GM18870 (cell line): Measurements from ENCODE around the gene INTS11.
A peak's percentile ranks its signal among the peaks of the same experiment; 100 is the strongest.
"Not testable (repeated sequence)": the region's sequence is repeated elsewhere in the genome, so short reads cannot be mapped to it uniquely, and the experiment has no call there.

Experiments used
- ATAC-seq: cut with Tn5 transposase; IDR thresholded peaks from one replicate; pipeline ENCODE4 v1.9.1; 2021; ENCODE audit warnings: moderate library complexity; ENCODE audit not compliant: unreplicated experiment

The INTS11 gene

DNA sequence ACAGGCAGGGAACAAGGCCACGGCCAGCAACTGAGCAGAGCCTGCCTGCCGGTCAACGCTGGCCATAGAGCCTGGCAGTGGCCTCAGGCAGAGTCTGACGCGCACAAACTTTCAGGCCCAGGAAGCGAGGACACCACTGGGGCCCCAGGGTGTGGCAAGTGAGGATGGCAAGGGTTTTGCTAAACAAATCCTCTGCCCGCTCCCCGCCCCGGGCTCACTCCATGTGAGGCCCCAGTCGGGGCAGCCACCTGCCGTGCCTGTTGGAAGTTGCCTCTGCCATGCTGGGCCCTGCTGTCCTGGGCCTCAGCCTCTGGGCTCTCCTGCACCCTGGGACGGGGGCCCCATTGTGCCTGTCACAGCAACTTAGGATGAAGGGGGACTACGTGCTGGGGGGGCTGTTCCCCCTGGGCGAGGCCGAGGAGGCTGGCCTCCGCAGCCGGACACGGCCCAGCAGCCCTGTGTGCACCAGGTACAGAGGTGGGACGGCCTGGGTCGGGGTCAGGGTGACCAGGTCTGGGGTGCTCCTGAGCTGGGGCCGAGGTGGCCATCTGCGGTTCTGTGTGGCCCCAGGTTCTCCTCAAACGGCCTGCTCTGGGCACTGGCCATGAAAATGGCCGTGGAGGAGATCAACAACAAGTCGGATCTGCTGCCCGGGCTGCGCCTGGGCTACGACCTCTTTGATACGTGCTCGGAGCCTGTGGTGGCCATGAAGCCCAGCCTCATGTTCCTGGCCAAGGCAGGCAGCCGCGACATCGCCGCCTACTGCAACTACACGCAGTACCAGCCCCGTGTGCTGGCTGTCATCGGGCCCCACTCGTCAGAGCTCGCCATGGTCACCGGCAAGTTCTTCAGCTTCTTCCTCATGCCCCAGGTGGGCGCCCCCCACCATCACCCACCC is 6.9 kb upstream of the INTS11 start, which contains the start of gene TAS1R3:
TAS1R3 (plus strand) TSS at position 213 of the 898 bp plus-strand sequence; CDS start at position 279, 66 bp downstream.
- ATAC-seq: no peak

DNA sequence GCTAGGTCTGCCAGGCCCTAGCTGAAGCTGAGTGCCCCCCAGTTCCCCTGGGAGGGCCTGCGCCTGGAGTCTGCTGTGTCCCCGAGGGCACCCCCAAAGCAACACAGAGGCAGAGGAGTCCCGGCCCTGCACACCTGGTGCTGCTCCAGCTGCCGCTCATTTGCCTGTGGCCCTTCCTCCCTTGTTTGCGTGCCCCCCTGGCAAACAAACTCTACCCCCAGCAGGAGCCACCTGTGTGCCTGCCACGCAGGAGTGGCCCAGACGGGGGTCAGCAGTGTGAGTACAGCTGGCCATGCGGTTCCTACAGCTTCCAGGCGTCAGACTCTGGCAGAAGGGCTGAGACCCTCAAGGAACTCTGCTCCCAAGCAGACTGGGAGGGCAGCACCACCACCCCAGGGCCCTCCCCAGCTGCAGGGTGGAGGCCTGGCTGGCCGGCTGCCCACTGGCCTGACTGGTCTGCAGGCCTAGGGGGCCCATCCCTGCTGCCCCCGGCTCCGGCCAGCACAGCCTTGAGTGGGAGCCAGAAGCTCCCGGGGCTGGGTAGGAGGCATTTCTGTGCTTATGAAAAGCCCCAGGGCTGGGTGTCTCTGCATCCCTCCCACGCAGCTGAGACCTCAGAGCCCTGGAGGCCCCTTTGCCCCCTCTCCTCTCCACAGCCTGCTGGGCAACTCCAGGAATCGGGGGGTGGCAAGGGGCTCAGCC is 6.1 kb upstream of the INTS11 start:
- ATAC-seq: no peak

DNA sequence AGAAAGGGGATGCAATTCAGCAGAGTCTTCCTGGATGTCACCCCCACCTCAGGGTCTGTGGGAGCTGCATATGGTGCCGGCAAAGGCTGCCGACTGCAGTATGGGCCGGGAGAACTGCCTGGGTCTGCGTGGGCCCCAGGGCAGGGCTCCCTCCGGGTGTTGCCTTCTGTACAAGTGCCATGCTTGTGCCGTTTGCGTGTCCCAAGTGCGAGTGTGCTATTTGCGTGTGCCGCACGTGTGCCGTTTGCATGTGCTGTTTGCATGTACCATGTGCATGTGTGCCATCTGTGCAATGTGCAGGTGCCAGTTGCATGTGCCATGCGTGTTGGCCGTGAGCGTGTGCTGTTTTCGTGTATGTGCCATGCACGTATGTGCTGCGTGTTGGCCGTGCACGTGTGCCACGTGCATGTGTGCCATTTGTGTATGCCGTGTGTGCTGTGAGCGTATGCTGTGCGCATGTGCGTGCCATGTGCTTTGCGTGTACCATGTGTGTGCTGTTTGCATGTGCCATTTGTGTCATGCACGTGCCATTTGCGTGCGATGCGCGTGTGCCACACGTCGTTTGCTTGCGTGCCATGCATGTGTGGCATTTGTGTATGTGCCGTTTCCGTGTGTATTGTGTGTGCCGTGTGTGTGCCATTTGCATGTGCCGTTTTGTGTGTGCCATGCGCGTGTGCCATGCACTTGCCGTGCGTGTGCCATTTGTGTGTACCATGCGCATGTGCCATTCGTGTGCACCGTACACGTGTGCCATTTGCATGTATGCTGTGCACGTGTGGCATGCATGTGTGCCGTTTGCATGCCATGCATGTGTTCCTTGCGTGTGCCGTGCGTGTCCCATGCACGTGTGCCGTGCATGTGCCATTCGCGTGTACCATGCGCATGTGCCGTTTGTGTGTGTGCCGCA is 5.1 kb upstream of the INTS11 start:
- ATAC-seq: no peak

DNA sequence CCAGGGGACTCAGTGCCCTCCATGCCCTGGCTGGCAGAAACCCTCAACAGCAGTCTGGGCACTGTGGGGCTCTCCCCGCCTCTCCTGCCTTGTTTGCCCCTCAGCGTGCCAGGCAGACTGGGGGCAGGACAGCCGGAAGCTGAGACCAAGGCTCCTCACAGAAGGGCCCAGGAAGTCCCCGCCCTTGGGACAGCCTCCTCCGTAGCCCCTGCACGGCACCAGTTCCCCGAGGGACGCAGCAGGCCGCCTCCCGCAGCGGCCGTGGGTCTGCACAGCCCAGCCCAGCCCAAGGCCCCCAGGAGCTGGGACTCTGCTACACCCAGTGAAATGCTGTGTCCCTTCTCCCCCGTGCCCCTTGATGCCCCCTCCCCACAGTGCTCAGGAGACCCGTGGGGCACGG is 3.8 kb upstream of the INTS11 start:
- no peak for ATAC-seq

DNA sequence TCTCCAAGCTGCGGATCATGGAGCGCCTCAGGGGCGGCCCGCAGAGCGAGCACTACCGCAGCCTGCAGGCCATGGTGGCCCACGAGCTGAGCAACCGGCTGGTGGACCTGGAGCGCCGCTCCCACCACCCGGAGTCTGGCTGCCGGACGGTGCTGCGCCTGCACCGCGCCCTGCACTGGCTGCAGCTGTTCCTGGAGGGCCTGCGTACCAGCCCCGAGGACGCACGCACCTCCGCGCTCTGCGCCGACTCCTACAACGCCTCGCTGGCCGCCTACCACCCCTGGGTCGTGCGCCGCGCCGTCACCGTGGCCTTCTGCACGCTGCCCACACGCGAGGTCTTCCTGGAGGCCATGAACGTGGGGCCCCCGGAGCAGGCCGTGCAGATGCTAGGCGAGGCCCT is 2.8 kb upstream of the INTS11 start:
- ATAC-seq: no peak

DNA sequence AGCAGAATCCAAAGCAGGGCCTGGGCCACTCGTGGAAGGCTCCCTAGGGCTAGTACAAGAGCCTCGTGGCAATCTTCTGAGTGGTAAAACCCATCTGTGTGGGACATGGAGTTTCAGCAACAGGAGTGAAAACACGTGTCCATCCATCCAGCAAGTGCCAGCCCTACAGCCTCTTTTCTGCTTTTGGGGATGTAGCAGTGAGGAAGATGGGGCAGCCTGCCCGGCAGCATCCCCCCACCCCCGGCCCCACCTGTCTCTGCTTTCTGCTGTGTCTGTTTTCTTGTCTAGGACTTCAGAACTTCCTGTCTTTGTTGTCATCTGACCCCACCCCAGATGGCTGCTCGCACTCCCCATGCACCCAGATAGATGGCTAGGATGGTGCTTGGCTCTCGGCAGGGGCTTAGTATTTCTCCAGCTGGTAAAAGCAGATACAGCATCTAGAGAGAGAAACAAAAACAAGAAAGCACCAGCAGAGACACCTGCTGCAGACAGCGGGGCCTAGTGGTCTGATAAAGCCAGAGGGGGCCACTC is 1.7 kb upstream of the INTS11 start:
- ATAC-seq: no peak

DNA sequence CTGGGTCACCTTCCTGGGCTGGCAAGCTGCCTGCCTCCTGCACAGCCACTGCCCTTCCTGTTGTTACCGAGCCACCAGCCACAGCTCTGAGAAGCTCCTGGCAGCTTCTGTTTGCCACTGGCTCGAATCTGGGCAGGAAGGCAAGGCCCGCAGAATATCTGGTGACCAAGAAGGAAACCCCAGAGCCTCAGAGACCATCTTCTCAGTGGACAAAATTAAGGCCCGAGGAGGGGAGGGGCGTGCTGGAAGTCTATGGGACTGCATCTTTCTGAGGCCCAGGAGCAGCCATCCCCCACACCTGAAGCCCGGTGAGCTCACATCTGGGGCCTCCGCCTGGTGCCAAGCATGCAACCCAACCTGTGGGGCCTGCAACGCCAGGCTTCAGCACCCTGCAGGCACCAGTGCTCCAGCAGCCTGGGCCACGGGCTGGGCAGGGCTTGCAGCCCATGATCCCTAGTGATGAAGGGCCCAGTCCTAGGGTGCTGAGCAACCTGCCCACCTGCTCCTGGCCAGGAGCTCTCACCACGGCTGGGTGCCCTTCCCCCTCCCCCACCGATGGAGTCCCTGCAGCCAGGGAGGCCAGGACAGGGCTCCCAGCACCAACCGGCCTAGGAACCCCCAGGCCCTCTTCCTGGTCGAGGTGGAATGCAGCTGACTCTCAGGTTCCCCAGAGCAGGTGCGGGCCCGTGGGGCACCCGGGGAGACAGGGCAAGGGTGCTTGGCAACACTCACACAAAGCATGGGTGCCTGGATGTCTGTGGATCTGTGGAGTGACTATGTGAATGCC is 1.0 kb upstream of the INTS11 start:
- no peak for ATAC-seq

DNA sequence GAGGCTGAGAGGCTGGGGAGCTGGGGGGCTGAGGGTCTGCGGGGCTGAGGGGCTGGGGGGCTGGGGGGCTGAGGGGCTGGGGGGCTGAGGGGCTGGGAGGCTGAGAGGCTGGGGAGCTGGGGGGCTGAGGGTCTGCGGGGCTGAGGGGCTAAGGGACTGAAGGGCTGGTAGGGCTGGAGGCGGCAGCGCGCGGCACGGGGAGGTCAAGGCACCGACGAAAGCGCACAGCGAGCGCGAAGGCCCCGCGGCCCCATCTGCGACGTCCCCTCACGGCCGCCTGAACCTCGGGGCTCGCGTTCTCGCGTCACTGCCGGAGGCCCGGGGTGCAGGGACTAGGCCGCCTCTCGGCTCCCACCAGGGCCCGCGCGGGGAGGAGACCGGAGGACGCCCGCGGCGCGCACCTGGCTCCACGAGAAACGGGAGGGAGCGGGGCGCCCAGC is 356 bp downstream of the INTS11 start:
- peak; percentile 21 for ATAC-seq

DNA sequence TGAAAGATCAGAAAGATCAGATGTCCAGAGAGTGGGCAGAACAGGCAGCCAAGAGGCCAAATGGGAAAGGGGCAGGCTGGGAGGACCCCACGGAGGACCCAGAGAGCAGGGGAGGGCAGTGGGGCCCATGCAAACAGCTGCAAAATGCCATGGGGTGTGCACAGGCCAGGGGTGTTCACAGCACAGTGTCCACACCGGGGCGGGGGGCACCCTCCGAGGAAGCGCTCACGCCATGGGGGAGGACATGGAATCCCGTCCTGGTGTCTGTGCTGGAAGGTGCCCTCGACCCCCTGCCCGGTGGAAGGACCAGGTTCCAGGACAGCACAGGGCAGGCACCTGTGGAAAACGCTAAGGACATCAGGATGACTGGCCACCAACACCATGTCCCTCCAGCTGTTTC is 1.5 kb downstream of the INTS11 start:
- ATAC-seq: no peak

DNA sequence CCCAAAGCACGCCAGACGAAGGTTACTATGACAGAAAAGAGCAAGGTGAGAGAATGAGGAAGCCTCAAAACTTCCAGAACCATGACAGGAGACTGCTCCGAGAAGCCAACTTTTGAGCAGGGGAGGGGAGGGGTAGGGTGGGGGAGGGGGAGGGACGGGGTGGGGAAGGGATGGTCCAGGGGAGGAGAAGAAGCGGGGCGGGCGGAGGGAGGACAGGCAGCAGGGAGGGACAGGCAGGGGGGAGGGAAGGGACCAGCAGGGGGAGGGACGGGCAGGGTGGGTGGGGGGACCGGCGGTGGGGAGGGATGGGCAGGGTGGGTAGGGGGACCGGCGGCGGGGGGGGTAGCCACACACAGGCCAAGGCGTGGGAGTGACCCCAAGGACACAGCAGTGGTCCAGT is 2.0 kb downstream of the INTS11 start:
- no peak for ATAC-seq

DNA sequence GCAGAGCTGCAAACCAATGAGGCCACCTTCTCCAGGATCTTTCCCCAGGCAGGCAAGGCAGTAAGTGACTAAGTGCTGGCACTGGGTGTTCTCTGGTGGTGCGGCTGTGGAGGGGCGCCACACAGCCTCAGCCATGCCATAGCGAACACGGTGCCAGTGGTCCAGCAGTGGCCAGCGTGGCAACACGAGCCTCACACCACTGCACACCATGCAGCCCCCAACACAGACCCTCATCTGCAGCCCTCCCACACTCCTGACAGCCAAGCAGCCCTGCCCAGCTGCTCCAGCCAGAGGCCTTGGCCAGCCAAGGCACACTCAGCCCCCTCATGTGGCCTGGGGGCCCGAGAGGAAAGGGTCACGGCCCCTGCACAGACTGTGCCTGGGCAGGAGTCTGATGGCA is 3.0 kb downstream of the INTS11 start:
- no peak for ATAC-seq

DNA sequence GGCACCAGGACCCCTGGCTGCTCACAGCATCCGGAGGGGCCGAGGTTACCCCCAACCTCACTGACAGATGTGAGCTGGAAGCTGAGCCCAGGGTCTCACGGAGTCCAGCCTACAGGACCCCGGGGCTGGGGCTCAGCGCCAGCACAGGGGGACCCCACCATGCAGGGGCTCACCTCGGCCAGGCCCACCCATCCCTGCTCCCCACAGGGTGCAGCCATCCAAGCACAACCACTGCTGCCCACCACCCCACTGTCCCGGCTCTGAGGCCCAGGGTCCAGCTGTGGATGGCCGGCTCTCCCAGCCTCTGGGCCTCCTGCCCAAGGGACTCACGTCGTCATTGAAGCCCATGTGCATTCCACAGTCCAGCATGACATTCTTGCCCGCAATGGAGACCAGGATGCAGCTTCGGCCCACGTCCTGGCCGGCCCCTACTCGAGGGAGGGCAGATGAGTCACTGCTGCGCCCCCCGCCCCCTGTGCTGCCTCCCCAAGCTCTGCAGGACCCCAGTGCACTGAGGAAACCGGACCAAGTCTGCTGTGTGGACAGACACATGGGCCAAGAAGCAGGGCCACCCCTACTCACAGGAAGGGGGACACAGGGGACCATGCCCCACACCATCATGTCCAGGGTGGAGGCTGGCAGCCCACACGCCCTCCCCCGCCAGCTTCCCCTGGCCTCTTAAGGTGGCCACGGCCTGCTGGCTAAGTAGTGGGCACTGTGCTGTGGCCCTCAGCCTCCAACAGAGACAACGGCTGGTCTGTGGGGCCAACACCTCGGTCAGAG is 3.6 kb downstream of the INTS11 start:
- ATAC-seq: no peak

DNA sequence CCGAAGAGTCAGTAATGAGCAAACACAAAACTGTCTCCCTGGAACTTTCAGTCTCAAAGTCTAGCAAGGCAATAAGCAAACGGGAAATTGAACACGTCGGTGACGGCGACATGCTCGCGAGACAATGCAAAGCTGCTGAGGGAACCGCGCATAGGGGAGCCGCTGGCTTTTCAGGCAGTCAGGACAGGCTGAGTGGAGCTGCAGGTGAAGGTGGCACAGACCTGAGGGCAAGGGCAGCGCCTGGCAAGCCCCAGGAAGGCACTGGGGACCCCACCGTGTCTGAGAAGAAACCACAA is 4.9 kb downstream of the INTS11 start:
- no peak for ATAC-seq

DNA sequence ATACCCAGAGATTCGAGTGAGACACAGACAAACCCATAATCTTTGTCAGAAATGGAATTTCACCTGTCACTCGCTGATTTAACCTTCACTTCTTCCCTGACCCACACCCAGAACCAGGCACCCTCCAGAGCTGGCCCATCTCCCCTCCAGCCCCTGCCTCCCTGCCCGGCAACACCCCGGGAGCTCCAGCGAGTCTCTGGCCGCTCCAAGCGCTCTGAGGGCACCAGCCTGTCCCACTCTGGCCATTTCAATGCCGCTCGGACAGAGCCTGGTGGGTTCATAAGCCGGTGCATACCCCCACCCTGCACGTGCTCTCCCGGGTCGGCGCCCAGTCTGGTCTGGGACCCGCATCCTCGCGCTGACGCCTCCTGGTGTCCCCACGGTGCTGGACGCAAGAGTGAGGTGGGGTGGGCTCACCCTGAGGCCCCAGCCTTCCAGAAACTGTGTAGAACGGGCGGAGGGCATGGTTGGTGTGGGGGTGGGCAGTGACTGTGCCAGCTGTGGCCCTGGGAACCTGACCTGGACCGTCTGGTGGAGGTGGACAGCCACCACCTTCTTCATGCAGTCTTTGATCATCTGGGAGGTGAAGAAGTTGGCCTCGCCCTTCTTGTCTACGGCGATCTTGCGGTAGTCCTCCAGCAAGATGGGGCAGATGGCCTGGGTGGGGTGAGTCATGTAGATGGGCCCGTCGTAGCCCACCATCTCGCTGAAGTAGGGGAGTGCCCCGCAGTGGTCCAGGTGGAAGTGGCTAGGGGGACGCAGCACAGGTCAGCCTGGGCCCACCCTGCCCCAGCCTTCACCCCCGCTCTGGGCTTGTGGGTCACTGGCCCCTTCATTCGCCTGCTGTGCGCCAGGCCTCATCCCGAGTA is 5.4 kb downstream of the INTS11 start:
- no peak for ATAC-seq

DNA sequence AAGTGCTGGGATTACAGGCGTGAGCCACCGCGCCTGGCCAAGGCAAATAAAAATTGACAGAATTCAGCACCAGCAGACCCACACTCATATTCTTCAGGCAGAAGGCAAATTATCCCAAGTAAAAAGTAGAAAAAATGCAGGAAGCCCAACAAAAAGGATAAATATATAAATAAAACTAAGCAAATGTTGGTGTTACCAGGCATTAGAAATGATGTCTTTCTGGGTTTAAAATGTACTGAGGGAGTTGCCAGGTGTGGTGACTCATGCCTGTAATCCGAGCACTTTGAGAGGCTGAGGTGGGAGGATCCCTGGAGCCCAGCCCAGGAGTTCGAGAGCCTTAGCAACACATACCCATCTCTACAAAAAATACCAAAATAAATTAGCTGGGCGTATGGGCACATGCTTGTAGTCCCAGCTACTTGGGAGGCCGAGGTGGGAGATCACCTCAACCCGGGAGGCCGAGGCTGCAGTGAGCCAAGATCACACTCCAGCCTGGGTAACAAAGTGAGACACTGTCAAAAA is 6.3 kb downstream of the INTS11 start:
- ATAC-seq: no peak

DNA sequence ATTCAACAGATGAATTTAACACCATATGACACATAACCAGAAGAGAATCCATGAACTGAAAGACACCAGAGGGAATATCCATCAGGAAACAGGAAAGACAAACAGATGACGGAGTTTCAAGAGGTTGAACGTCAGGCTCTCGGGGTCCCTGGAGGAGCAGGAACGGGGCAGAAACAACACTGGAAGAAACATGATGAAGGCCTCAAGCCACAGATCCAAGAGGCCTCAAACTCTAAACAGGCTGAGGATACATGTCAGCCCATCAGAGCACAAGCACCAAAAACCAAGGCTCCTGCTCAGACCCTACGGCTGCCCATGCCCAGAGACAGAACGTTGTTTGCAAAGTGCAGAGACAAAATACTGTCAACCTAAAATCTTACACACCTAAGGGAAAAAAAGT is 7.0 kb downstream of the INTS11 start:
- no peak for ATAC-seq

DNA sequence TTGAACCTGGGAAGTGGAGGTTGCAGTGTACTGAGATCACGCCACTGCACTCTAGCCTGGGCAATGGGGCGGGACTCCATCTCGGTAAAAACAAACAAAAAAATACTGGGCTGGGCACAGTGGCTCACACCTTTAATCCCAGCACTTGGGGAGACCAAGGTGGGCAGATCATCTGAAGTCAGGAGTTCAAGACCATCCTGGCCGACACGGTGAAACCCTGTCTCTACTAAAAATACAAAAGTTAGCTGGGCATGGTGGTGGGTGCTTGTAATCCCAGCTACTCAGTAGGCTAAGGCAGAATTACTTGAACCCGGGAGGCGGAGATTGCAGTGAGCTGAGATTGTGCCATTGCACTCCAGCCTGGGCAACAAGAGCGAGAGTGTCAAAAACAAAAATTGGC is 8.3 kb downstream of the INTS11 start:
- ATAC-seq: not testable (repeated sequence)

DNA sequence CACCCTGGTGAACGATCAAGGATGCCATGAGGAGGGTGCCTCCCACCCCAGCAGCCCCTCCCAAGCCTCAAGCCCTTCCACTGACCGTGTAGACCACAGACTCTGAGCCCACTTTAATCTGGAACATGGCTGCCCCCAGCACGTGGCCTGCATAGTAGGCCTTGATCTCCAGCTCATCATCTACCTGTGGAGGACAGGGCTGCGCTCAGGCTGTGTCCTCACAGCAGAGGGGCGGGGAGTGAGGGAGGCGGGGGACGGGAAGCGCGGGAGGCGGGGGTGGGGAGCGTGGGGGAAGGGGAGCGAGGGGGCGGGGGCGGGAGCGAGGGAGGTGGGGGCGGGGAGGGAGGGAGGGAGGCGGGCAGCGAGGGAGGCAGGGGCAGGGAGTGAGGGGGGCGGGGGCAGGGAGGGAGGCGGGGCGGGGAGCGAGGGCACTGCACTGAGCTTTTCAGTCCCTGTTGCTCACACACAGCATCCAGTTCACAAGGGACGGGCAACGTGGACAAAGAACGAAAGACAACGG is 9.0 kb downstream of the INTS11 start:
- ATAC-seq: no peak
